Sigmoid colon (tissue), 4 donors: ENCODE measurements around the gene PPT2.

ENCODE experiments used
- EP300 ChIP-seq, 4 donors: sonication (generic); formaldehyde crosslinking; IDR thresholded peaks; one replicate each; pipeline ENCODE4 v1.6.1; 2017; ENCODE audit warnings: antibody characterized with exemption in 4 of 4
- TF ChIP-seq, protein P1 (sequence below), 4 experiments: fragments of 450-650 bp in 3 of 4; fragments of 200-600 bp in 1 of 4; IDR thresholded peaks; one replicate each; pipeline ENCODE4 v1.5.1; 2016 to 2019; ENCODE audit warnings: antibody characterized with exemption in 4 of 4, mild to moderate bottlenecking in 3 of 4, moderate library complexity in 2 of 4

DNA sequence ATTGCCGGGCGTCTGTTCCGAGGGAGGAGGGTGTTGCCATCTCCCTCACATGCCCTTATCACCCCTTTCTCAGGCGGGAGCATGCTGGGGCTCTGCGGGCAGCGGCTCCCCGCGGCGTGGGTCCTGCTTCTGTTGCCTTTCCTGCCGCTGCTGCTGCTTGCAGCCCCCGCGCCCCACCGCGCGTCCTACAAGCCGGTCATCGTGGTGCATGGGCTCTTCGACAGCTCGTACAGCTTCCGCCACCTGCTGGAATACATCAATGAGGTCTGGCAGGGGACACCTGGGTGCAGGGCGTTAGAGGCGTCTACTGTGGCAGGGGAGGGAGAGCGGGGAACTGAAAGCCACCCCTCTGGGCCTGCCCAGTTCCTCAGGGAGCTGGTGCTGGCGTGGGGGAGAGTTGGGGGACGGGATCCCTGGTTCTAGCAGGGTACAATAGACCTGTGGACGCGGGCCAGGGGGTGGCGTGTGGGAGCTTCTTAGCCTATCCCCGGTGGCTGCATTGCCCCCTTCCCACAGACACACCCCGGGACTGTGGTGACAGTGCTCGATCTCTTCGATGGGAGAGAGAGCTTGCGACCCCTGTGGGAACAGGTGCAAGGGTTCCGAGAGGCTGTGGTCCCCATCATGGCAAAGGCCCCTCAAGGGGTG lies 697 bp downstream of the PPT2 start:
- TF ChIP-seq, protein P1, sequence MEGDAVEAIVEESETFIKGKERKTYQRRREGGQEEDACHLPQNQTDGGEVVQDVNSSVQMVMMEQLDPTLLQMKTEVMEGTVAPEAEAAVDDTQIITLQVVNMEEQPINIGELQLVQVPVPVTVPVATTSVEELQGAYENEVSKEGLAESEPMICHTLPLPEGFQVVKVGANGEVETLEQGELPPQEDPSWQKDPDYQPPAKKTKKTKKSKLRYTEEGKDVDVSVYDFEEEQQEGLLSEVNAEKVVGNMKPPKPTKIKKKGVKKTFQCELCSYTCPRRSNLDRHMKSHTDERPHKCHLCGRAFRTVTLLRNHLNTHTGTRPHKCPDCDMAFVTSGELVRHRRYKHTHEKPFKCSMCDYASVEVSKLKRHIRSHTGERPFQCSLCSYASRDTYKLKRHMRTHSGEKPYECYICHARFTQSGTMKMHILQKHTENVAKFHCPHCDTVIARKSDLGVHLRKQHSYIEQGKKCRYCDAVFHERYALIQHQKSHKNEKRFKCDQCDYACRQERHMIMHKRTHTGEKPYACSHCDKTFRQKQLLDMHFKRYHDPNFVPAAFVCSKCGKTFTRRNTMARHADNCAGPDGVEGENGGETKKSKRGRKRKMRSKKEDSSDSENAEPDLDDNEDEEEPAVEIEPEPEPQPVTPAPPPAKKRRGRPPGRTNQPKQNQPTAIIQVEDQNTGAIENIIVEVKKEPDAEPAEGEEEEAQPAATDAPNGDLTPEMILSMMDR (IDR thresholded peaks at IDR 0.05): peak; percentile 55 to 77 (median 60)
- no peak for TF ChIP-seq EP300 (IDR thresholded peaks at IDR 0.05)
